Endothelial cell of umbilical vein (primary cell): Measurements from ENCODE around the gene GLYATL1B. TPM values are rescaled to one million over a fixed set of nuclear protein-coding genes. Genes with fewer than 3 reads are reported as not detected.
A peak's percentile ranks its signal among the peaks of the same experiment; 100 is the strongest.
"Not testable (repeated sequence)": the region's sequence is repeated elsewhere in the genome, so short reads cannot be mapped to it uniquely, and the experiment has no call there.

ENCODE experiments used
- BruUV-seq: library from RNA; stranded (reverse); fragments of 400-500 nt; replicated peaks from 2 replicates; lab custom pipeline; 2021; lab: Mats Ljungman, UMichigan
- CTCF ChIA-PET: fragments of 300-600, 350-600 bp; sonication (Branson Sonifier 250); formaldehyde crosslinking; loops from one replicate; lab custom pipeline; 2021; ENCODE audit warnings: antibody characterized with exemption, inconsistent platforms; lab: Charles Lee
- POLR2A ChIA-PET: fragments of 300-600, 350-600 bp; sonication (Branson Sonifier 250); formaldehyde crosslinking; loops from one replicate; lab custom pipeline; 2021; ENCODE audit warnings: antibody characterized with exemption, inconsistent platforms; lab: Charles Lee
- DNase-seq: peaks from one replicate; pipeline ENCODE4 v3.0.0-alpha.2; 2011; ENCODE audit warnings: low read depth, low spot score
- FAIRE-seq: peaks from 2 replicates; lab custom pipeline; 2011; peaks lifted over from hg19 to GRCh38; lab: Jason Lieb, UNC
- H2AFZ ChIP-seq: 2 replicates; pipeline ENCODE4 v1.6.0; 2012; ENCODE audit warnings: low read depth, low read length, control low read depth, inconsistent platforms
- H3K27ac ChIP-seq: 2 replicates; pipeline ENCODE4 v1.5.1; 2011; ENCODE audit warnings: low read depth, mild to moderate bottlenecking, control low read depth, low read length, moderate library complexity; ENCODE audit not compliant: insufficient read depth
- H3K27me3 ChIP-seq, 2 experiments: 2 replicates each; pipeline versions ENCODE4 v1.6.0 to v1.6.1; 2011; ENCODE audit warnings: low read length in 2 of 2, mixed read lengths in 1 of 2; ENCODE audit not compliant: control insufficient read depth in 2 of 2, insufficient read depth in 2 of 2
- H3K36me3 ChIP-seq, 2 experiments: 2 replicates in 1 of 2; 3 replicates in 1 of 2; pipeline ENCODE4 v1.5.1; 2011; ENCODE audit warnings: low read length in 2 of 2, mild to moderate bottlenecking in 1 of 2, moderate library complexity in 1 of 2; ENCODE audit not compliant: control insufficient read depth in 2 of 2, insufficient read depth in 2 of 2; ENCODE audit errors: extremely low read depth in 1 of 2
- H3K4me1 ChIP-seq: 3 replicates; pipeline ENCODE4 v1.5.1; 2011; ENCODE audit warnings: mild to moderate bottlenecking, low read length; ENCODE audit not compliant: control insufficient read depth, insufficient read depth; ENCODE audit errors: extremely low read depth
- H3K4me2 ChIP-seq: 2 replicates; pipeline ENCODE4 v1.6.1; 2011; ENCODE audit warnings: low read length, control low read depth, mixed read lengths; ENCODE audit not compliant: insufficient read depth
- H3K4me3 ChIP-seq, 3 experiments: fragments of 200-600 bp in 1 of 3; sonication (generic), shearing (Covaris generic) in 1 of 3; replicated peaks in 1 of 3; 2 replicates each; pipeline ENCODE4 v1.5.1; 2011 to 2016; ENCODE audit warnings: control low read depth in 3 of 3, low read length in 3 of 3, mild to moderate bottlenecking in 2 of 3, inconsistent platforms in 1 of 3, low read depth in 1 of 3, moderate library complexity in 1 of 3; ENCODE audit not compliant: insufficient read depth in 1 of 3
- H3K79me2 ChIP-seq: 2 replicates; pipeline ENCODE4 v1.6.0; 2012; ENCODE audit warnings: low read length, inconsistent platforms; ENCODE audit not compliant: control insufficient read depth, insufficient read depth
- H3K9ac ChIP-seq: replicated peaks from 2 replicates; pipeline ENCODE3; 2011; ENCODE audit warnings: low read length, control low read depth; ENCODE audit not compliant: insufficient read depth; ENCODE audit errors: extremely low read depth
- H3K9me1 ChIP-seq: replicated peaks from 3 replicates; pipeline ENCODE4 v1.6.0; 2011; ENCODE audit warnings: mild to moderate bottlenecking, low read length; ENCODE audit not compliant: control insufficient read depth, insufficient read depth; ENCODE audit errors: extremely low read depth
- H3K9me3 ChIP-seq: replicated peaks from 2 replicates; pipeline ENCODE4 v1.5.1; 2012; ENCODE audit warnings: low read length, inconsistent platforms; ENCODE audit not compliant: control insufficient read depth, insufficient read depth
- H4K20me1 ChIP-seq: replicated peaks from 2 replicates; pipeline ENCODE3; 2011; ENCODE audit warnings: mild to moderate bottlenecking, low read length; ENCODE audit not compliant: control insufficient read depth, insufficient read depth; ENCODE audit errors: extremely low read depth
- CTCF ChIP-seq, 2 donors: IDR thresholded peaks; 1 replicate in 1 of 2; 2 replicates in 1 of 2; pipeline ENCODE4 v1.5.1; 2011; ENCODE audit warnings: low read length in 2 of 2, mild to moderate bottlenecking in 2 of 2, moderate library complexity in 2 of 2, control low read depth in 1 of 2, inconsistent platforms in 1 of 2, low read depth in 1 of 2; ENCODE audit not compliant: insufficient read depth in 1 of 2; ENCODE audit errors: extremely low read depth in 1 of 2
- EZH2 ChIP-seq: IDR thresholded peaks from 2 replicates; pipeline ENCODE4 v1.6.1; 2012; ENCODE audit warnings: borderline replicate concordance, low read depth, mild to moderate bottlenecking, moderate library complexity, low read length, inconsistent platforms; ENCODE audit not compliant: severe bottlenecking
- FOS ChIP-seq: IDR thresholded peaks from 2 replicates; pipeline ENCODE4 v1.6.1; 2011; ENCODE audit warnings: mild to moderate bottlenecking, low read length, moderate library complexity, borderline replicate concordance; ENCODE audit not compliant: insufficient read depth
- GATA2 ChIP-seq: IDR thresholded peaks from 2 replicates; pipeline ENCODE4 v1.7.0; 2011; ENCODE audit warnings: low read depth, mild to moderate bottlenecking, moderate library complexity, mixed read lengths, low read length; ENCODE audit not compliant: insufficient read length, insufficient read depth
- JUN ChIP-seq: IDR thresholded peaks from 2 replicates; pipeline ENCODE4 v1.6.1; 2011; ENCODE audit warnings: borderline replicate concordance, low read depth; ENCODE audit not compliant: insufficient read length, insufficient read depth
- MAX ChIP-seq: IDR thresholded peaks from 2 replicates; pipeline ENCODE4 v1.6.1; 2011; ENCODE audit not compliant: insufficient read depth, insufficient read length
- MYC ChIP-seq: IDR thresholded peaks from one replicate; pipeline ENCODE4 v1.6.1; 2011; ENCODE audit warnings: mild to moderate bottlenecking, low read depth, low read length
- POLR2A ChIP-seq: IDR thresholded peaks from 2 replicates; pipeline ENCODE4 v1.6.1; 2012; ENCODE audit warnings: low read depth, mild to moderate bottlenecking, control low read depth, low read length
- POLR2AphosphoS5 ChIP-seq: IDR thresholded peaks from 2 replicates; pipeline ENCODE4 v1.6.1; 2012; ENCODE audit warnings: low read depth, mild to moderate bottlenecking, control low read depth, low read length, moderate library complexity; ENCODE audit not compliant: insufficient read depth
- dilution Hi-C: fragments of 300-500 bp; cut with MboI; formaldehyde crosslinking; loops from one replicate; pipeline ENCODE4 v1.15.0; 2019; ENCODE audit warnings: low sequenced_read_pairs; ENCODE audit not compliant: extremely low pct_ligation_motif_present
- intact Hi-C: fragments of 100-400 bp; cut with micrococcal nuclease; formaldehyde crosslinking; loops from one replicate; pipeline ENCODE4 v1.10.0; 2022
- polyA plus RNA-seq, 4 experiments: library from polyadenylated mRNA; depleted of rRNA in 3 of 4; stranded (reverse) in 3 of 4; unstranded in 1 of 4; fragments of >200 nt; gene quantifications; 2 replicates each; pipeline versions ENCODE4 v1.2.1 to v1.2.3, GENCODE V29; 2011 to 2012; ENCODE audit warnings: missing spikeins in 1 of 4
- total RNA-seq: library from RNA; stranded (reverse); gene quantifications from 2 replicates; pipeline ENCODE4 v1.2.3, GENCODE V29; 2021

Gene GLYATL1B
- total and polyA plus RNA-seq, 2 donors (not counting 3 experiments of a cell fraction or from before 2014, with no cell fraction given) = not detected

GRCh38 chr11:59062602-59063529 lies 23.2 kb upstream of the GLYATL1B start:
- H3K9me1 ChIP-seq = no peaks in the 10 kb centered on the region
- no peak for DNase-seq
- FAIRE-seq = no peak
- intact Hi-C loops (no loop called here), dilution Hi-C loops (no loop called here)
- H4K20me1 ChIP-seq = no peaks in the 10 kb centered on the region
- BruUV-seq = no TSS peak
- no peak overlapping the region for H3K9ac ChIP-seq
- no peaks in the 10 kb centered on the region for H3K4me1 ChIP-seq
- no peaks in the 10 kb centered on the region for H3K79me2 ChIP-seq
- no peak overlapping the region for H2AFZ ChIP-seq
- POLR2A ChIA-PET = no interaction called here
- H3K27ac ChIP-seq = no peak overlapping the region
- no peaks in the 10 kb centered on the region for H3K9me3 ChIP-seq
- H3K4me3 ChIP-seq = no peak overlapping the region
- CTCF ChIA-PET = no interaction called here
- no peak overlapping the region for H3K4me2 ChIP-seq
- TF ChIP-seq EZH2 (no peak), POLR2A (no peak), MAX (no peak), FOS (no peak), MYC (no peak), GATA2 (no peak), CTCF (IDR thresholded peaks at IDR 0.05; ENCODE audit: extremely low read depth in 1 of 2, insufficient read depth in 1 of 2, low read depth in 1 of 2, low read length in 2 of 2) (no peak), JUN (no peak), POLR2AphosphoS5 (no peak)
- peaks cover 9 to 18% of the 10 kb centered on the region in 2 experiments for H3K27me3 ChIP-seq
- H3K36me3 ChIP-seq = no peaks in the 10 kb centered on the region

GRCh38 chr11:59063996-59064727 lies 21.9 kb upstream of the GLYATL1B start:
- H3K27me3 ChIP-seq = peaks cover 9 to 18% of the 10 kb centered on the region in 2 experiments
- H3K9me1 ChIP-seq, dilution Hi-C loops, H3K9ac ChIP-seq, H3K4me3 ChIP-seq, BruUV-seq, intact Hi-C loops, DNase-seq, H3K9me3 ChIP-seq, H3K79me2 ChIP-seq, CTCF ChIA-PET, POLR2A ChIA-PET, H4K20me1 ChIP-seq, H3K4me1 ChIP-seq, H2AFZ ChIP-seq, H3K4me2 ChIP-seq, H3K27ac ChIP-seq, H3K36me3 ChIP-seq: not testable (repeated sequence)
- peak; percentile 54 for FAIRE-seq
